GM12872 (cell line): ENCODE results near the gene FLT3LG.
A peak's percentile ranks its signal among the peaks of the same experiment; 100 is the strongest.

Source experiments
- TF ChIP-seq, protein P1 (sequence below): IDR thresholded peaks from 3 replicates; pipeline ENCODE4 v1.5.1; 2011; ENCODE audit warnings: low read depth, mild to moderate bottlenecking, low read length, moderate library complexity; ENCODE audit not compliant: insufficient read depth

FLT3LG gene

GRCh38 chr19:49489601-49490167 lies 15.7 kb downstream of the FLT3LG start:
- TF ChIP-seq, protein P1, sequence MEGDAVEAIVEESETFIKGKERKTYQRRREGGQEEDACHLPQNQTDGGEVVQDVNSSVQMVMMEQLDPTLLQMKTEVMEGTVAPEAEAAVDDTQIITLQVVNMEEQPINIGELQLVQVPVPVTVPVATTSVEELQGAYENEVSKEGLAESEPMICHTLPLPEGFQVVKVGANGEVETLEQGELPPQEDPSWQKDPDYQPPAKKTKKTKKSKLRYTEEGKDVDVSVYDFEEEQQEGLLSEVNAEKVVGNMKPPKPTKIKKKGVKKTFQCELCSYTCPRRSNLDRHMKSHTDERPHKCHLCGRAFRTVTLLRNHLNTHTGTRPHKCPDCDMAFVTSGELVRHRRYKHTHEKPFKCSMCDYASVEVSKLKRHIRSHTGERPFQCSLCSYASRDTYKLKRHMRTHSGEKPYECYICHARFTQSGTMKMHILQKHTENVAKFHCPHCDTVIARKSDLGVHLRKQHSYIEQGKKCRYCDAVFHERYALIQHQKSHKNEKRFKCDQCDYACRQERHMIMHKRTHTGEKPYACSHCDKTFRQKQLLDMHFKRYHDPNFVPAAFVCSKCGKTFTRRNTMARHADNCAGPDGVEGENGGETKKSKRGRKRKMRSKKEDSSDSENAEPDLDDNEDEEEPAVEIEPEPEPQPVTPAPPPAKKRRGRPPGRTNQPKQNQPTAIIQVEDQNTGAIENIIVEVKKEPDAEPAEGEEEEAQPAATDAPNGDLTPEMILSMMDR = peak; percentile 28; the same call in 2 of the 3 replicates

GRCh38 chr19:49490287-49491029 lies 16.4 kb downstream of the FLT3LG start:
- TF ChIP-seq, protein P1 = no peak

DNA sequence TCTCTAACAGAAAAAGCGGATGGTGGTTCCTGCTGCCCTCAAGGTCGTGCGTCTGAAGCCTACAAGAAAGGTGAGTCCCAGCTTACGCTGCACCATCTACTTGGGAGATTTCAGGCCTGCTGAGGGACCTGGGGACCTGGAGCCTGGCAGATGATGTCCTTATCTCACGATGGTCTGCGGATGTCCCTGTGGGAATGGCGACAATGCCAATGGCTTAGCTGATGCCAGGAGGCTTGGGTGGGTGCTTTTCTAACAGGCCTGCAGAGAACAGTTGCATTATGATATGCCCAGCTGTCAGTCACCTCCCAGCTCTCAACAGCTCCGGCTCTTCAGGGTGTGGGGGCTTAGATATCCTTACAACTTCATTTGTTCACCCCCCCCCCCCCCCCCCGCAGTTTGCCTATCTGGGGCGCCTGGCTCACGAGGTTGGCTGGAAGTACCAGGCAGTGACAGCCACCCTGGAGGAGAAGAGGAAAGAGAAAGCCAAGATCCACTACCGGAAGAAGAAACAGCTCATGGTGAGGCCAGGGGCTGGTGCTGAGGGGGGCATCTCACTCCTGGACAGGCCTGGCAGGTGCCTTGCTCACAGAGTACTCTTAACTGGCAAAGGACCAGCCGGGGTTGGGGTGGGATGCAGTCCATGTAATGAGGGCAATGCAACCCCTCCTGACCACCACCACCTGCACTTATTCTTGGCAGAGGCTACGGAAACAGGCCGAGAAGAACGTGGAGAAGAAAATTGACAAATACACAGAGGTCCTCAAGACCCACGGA lies 17.2 kb downstream of the FLT3LG start:
- TF ChIP-seq, protein P1 = no peak

GRCh38 chr19:49491804-49492572 lies 18.0 kb downstream of the FLT3LG start:
- TF ChIP-seq, protein P1 = no peak

DNA sequence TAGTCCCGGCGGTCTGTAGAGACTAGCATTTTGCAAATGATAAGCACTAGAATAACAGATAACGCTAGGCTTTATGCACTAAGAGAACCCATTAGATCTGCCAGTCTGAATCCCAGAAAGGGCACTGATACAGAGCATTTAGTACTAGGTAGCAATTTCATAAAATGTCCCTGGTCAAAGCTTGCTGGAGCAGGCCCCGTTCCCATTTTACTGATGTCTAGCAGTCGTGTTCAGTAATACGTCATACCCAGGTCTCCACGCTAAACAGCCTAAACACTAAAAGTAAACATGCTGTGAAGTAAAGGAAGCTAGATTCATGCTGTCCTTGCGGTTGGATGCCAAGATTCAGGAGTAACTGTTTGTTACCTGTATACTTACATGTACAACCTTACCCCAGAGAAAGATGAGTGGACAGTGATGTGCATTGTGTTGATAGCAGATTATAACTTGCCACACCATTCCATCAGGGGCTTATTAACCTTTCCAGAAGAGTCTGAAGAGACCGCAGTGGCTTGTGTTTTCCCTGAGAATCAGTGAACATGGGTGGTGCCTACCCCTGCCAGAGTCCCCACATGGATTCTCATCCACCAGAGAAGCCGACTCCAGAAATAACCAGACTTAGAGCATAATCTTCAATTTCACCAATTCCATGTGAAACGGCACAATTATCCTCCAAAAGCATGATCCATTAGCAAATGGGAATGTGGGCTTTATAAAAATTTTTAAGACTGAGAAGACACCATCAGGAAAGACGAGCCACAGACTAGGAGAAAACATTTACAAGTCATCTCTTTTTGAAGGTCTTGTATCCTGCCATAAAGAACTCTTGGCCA lies 18.8 kb downstream of the FLT3LG start:
- TF ChIP-seq, protein P1 = no peak

DNA sequence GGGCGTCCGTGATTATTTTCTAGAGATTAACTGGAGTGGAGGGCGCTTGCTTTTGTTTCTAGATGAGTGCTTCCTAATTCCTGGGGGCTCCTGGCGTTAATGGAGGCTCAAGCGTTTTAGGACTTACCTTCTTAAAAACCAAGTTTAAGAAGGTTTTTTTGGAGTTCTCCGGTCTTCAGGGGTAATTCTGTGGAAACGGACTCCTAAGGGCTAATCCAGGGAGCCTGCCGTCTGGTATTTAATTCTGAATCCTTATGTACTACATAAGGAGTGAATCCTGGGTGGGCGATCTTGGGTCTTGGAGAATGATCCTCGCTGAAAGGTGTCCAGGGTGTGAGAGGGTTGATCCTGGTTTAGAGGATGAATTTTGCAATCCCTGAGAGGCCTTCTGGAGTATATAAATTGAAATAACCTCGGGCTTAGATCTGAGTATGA lies 22.6 kb downstream of the FLT3LG start:
- TF ChIP-seq, protein P1 = no peak
